ENCODE measurements around the gene RPTOR. TPM values are rescaled to one million over a fixed set of nuclear protein-coding genes. Genes with fewer than 3 reads are reported as not detected.

RPTOR gene
- total RNA-seq, 1 experiment from 2014 or later, result 58.0 TPM

GRCh38 chr17:80898716-80899115 lies 354.1 kb downstream of the RPTOR start:
- TF ChIP-seq REST (IDR thresholded peaks at IDR 0.05; ENCODE audit: insufficient read depth in 1 of 2, low read depth in 2 of 2, low read length in 1 of 2) (no peak), TCF7L2 (IDR thresholded peaks at IDR 0.05; ENCODE audit: low read depth, low read length) (no peak), POLR2AphosphoS5 (IDR thresholded peaks at IDR 0.05; ENCODE audit: low read depth, low read length) (no peak), SIN3A (IDR thresholded peaks at IDR 0.05; ENCODE audit: borderline replicate concordance, insufficient read depth, low read depth, low read length) (no peak), CTCF (IDR thresholded peaks at IDR 0.05) (no peak)
- in situ Hi-C loops (cut with HindIII; ENCODE audit: low pct_unique_long_range_greater_than_20kb, low sequenced_read_pairs), result loop anchor here (5.0 kb wide), 1 partner anchor 36 kb away; no protein-coding TSS in a partner anchor
- BruUV-seq (replicated peaks), result no TSS peak
- H3K27ac ChIP-seq (ENCODE audit: low read length), result no peak overlapping the region
- peaks cover 3% of the 10 kb centered on the region; the same call in 1 of the 2 replicates for H3K36me3 ChIP-seq (ENCODE audit: control insufficient read depth, insufficient read depth, low read length)
- CTCF ChIA-PET, result interaction anchor here (1.4 kb wide), 1 partner anchor 472 kb away, joined by 5 read pairs; no protein-coding TSS in a partner anchor
- POLR2A ChIA-PET, result no interaction called here
- H3K4me1 ChIP-seq (ENCODE audit: control insufficient read depth, insufficient read depth, low read length), result no peaks in the 10 kb centered on the region
- intact Hi-C loops (cut with micrococcal nuclease; ENCODE audit: unreplicated experiment), result no loop called here
- no peaks in the 10 kb centered on the region for H3K27me3 ChIP-seq (ENCODE audit: control insufficient read depth, insufficient read depth, low read length)
- no peaks in the 10 kb centered on the region for H3K9me3 ChIP-seq (ENCODE audit: control insufficient read depth, insufficient read depth, low read depth, low read length)
- no peak for ATAC-seq
- no peak overlapping the region for H3K4me3 ChIP-seq (ENCODE audit: low read depth in 2 of 2, low read length in 2 of 2)
- DNase-seq (ENCODE audit: low read depth, low spot score), result no peak

- ChIA-PET CTCF (interaction anchor here (0.5 to 1.4 kb wide), 4 partner anchors 12 to 473 kb away, joined by 3 to 5 read pairs (median 4); no protein-coding TSS in a partner anchor), POLR2A (interaction anchor here (0.6 kb wide), 1 partner anchor 445 kb away, joined by 3 read pairs; no protein-coding TSS in a partner anchor)
- peak; percentile 68; the same call in 1 of the 2 replicates for ATAC-seq
- peaks cover 3% of the 10 kb centered on the region; the same call in 1 of the 2 replicates for H3K36me3 ChIP-seq (ENCODE audit: control insufficient read depth, insufficient read depth, low read length)
- no peak for DNase-seq (ENCODE audit: low read depth, low spot score)
- TF ChIP-seq REST (IDR thresholded peaks at IDR 0.05; ENCODE audit: insufficient read depth in 1 of 2, low read depth in 2 of 2, low read length in 1 of 2) (no peak), TCF7L2 (IDR thresholded peaks at IDR 0.05; ENCODE audit: low read depth, low read length) (no peak), CTCF (IDR thresholded peaks at IDR 0.05) (no peak; the same call in 1 of the 2 replicates), POLR2AphosphoS5 (IDR thresholded peaks at IDR 0.05; ENCODE audit: low read depth, low read length) (no peak), SIN3A (IDR thresholded peaks at IDR 0.05; ENCODE audit: borderline replicate concordance, insufficient read depth, low read depth, low read length) (no peak)
- H3K27me3 ChIP-seq (ENCODE audit: control insufficient read depth, insufficient read depth, low read length), result no peaks in the 10 kb centered on the region
- in situ Hi-C loops (cut with HindIII; ENCODE audit: low pct_unique_long_range_greater_than_20kb, low sequenced_read_pairs), result loop anchor here (5.0 kb wide), 1 partner anchor 37 kb away; no protein-coding TSS in a partner anchor
- no peaks in the 10 kb centered on the region for H3K4me1 ChIP-seq (ENCODE audit: control insufficient read depth, insufficient read depth, low read length)
- no TSS peak for BruUV-seq (replicated peaks)
- intact Hi-C loops (cut with micrococcal nuclease; ENCODE audit: unreplicated experiment), result no loop called here
- no peak overlapping the region for H3K4me3 ChIP-seq (ENCODE audit: low read depth in 2 of 2, low read length in 2 of 2)
- H3K9me3 ChIP-seq (ENCODE audit: control insufficient read depth, insufficient read depth, low read depth, low read length), result no peaks in the 10 kb centered on the region
- H3K27ac ChIP-seq (ENCODE audit: low read length), result no peak overlapping the region
These were observed 355.0 kb downstream of the RPTOR start for GRCh38 chr17:80899402-80900268.
